ENCODE measurements around the gene ANKFY1.

The ANKFY1 gene

DNA sequence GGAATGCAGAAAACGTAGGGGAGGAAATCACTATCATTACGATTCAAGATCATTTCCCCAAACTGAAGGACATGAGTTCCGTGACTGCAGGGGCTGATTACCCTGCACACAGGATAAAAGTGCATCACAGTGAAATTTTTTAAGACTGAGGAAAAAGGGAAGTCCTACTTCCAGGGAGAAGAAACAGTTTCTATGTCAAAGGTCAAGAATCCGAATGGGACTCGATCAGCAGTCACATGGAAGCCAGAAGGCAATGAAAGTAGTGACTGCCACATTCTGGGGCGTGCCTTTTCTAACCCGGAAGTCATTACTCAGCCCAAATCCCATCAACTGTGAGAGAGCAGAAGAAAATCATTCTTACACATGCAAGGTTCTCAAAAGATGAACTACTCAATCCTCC, 133.1 kb downstream of the ANKFY1 start:
- H3K36me3 ChIP-seq = no peaks in the 10 kb centered on the region

DNA sequence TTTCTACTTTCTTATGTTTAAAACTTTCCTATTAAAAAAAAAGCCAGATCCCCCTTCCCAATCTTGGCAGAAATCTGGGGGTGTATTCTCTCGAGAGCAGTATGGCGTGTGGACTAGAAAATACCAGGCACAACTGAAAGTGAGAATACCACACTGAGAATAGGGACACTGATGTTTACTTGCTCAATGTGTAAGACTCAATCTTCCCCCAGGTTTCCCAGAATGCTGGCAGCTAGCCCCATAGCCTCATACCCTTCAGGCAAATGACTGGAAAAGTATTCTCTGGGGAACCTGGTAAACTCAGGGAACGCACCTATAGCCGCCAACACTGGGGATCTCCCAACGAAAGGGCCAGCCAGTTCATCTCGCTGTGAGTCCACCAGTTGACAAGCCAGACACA, 136.2 kb downstream of the ANKFY1 start:
- Histone ChIP-seq H3K4me1 (no peaks in the 10 kb centered on the region), H3K9me3 (no peaks in the 10 kb centered on the region), H3K36me3 (no peaks in the 10 kb centered on the region), H3K27me3 (no peaks in the 10 kb centered on the region), H3K4me3 (ENCODE audit: low read depth, low read length) (no peak overlapping the region)
- DNase-seq = no peak
- TF ChIP-seq, protein P1, sequence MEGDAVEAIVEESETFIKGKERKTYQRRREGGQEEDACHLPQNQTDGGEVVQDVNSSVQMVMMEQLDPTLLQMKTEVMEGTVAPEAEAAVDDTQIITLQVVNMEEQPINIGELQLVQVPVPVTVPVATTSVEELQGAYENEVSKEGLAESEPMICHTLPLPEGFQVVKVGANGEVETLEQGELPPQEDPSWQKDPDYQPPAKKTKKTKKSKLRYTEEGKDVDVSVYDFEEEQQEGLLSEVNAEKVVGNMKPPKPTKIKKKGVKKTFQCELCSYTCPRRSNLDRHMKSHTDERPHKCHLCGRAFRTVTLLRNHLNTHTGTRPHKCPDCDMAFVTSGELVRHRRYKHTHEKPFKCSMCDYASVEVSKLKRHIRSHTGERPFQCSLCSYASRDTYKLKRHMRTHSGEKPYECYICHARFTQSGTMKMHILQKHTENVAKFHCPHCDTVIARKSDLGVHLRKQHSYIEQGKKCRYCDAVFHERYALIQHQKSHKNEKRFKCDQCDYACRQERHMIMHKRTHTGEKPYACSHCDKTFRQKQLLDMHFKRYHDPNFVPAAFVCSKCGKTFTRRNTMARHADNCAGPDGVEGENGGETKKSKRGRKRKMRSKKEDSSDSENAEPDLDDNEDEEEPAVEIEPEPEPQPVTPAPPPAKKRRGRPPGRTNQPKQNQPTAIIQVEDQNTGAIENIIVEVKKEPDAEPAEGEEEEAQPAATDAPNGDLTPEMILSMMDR (IDR thresholded peaks at IDR 0.05; ENCODE audit: low read depth, low read length) = no peak

More for the DNA sequence above, 133.1 kb downstream of the ANKFY1 start:
- H3K27me3 ChIP-seq = no peaks in the 10 kb centered on the region
- H3K4me3 ChIP-seq (ENCODE audit: low read depth, low read length) = no peak overlapping the region
- TF ChIP-seq, protein P1 (IDR thresholded peaks at IDR 0.05; ENCODE audit: low read depth, low read length) = no peak
- no peaks in the 10 kb centered on the region for H3K9me3 ChIP-seq
- no peaks in the 10 kb centered on the region for H3K4me1 ChIP-seq
- no peak for DNase-seq

DNA sequence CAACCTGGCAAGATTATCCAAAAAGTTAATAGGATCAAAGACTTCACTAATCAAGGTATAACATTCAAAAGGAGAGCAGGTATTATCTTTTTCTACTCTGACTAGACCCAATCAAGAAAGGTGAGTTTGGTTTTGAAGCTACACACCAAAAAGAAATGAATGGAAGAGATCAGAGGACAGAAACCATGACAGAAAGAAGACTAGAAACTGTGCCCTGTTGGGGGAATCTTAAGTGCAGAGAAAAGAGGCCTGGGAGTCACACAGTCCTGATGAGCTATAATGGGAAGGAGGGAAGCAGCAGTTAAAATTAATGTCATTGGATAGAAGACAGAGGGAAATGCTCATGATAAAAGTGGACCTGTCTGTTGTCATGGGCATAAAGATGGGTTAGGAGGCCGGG, 138.2 kb downstream of the ANKFY1 start:
- no peak overlapping the region for H3K4me3 ChIP-seq (ENCODE audit: low read depth, low read length)
- TF ChIP-seq, protein P1 (IDR thresholded peaks at IDR 0.05; ENCODE audit: low read depth, low read length) = no peak
- H3K27me3 ChIP-seq = no peaks in the 10 kb centered on the region
- no peaks in the 10 kb centered on the region for H3K4me1 ChIP-seq
- no peaks in the 10 kb centered on the region for H3K9me3 ChIP-seq
- no peaks in the 10 kb centered on the region for H3K36me3 ChIP-seq
- DNase-seq = no peak

DNA sequence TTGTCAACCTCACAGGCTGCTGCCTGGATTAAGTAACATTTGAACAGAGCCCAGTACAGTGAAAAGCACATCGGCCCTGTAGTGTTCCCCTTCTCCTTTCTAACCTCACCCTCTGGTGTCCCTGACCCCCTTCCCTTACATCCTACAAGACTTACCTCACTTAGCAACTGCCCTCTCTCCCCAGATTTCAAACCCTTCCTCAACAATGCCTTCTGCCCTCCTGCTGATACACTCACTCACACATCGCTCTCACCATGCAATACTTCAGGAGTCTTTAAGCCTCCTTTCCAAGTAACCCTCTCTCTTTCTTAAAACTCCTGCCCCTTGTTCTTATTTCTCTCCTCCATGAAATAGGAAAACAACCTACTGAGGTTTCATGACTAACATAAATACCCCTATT, 138.8 kb downstream of the ANKFY1 start:
- TF ChIP-seq, protein P1 (IDR thresholded peaks at IDR 0.05; ENCODE audit: low read depth, low read length) = no peak
- Histone ChIP-seq H3K9me3 (no peaks in the 10 kb centered on the region), H3K36me3 (no peaks in the 10 kb centered on the region), H3K4me3 (ENCODE audit: low read depth, low read length) (no peak overlapping the region), H3K27me3 (no peaks in the 10 kb centered on the region), H3K4me1 (no peaks in the 10 kb centered on the region)
- DNase-seq = no peak

DNA sequence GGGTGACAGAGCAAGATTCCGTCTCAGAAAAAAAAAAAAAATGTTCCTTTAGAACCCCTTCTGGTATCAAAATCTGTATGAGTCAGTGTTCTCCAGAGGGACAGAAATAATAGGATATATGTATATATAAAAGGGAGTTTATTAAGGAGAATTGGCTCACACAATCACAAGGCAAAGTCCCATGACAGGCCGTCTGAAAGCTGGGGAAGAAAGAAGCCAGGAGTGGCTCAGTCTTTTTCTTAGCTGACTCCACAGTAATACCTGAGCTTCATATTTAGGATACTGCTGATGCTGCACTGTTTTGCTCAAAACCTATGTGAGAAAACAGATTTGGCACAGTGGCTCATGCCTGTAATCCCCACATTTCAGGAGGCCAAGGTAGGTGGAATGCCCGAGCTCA, 143.4 kb downstream of the ANKFY1 start:
- Histone ChIP-seq H3K27me3 (no peaks in the 10 kb centered on the region), H3K4me1 (no peaks in the 10 kb centered on the region), H3K36me3 (peaks cover 3% of the 10 kb centered on the region; the same call in 1 of the 2 replicates), H3K4me3 (ENCODE audit: low read depth, low read length) (no peak overlapping the region), H3K9me3 (no peaks in the 10 kb centered on the region)
- DNase-seq = no peak
- TF ChIP-seq, protein P1 (IDR thresholded peaks at IDR 0.05; ENCODE audit: low read depth, low read length) = no peak

DNA sequence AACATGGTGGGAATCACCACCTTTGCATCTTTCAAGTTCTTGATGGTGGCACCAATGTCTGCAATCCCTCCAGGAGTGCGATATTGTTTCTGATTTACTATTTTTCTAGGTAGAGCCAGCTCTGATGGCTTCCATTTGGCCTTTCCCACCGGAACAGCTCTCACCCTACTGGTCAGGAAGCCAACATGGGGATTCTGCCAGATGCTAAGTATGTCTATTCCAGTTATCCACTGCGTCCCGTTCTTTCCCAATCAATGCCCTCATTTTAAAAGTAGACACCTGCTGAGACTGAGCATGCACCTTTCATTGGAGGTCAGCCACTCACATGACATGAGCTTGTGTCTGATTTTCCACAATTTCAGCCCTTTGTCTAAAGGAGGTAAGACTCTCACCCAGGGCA, 144.5 kb downstream of the ANKFY1 start:
- Histone ChIP-seq H3K4me1 (no peaks in the 10 kb centered on the region), H3K36me3 (peaks cover 3% of the 10 kb centered on the region; the same call in 1 of the 2 replicates), H3K9me3 (no peaks in the 10 kb centered on the region), H3K27me3 (no peaks in the 10 kb centered on the region), H3K4me3 (ENCODE audit: low read depth, low read length) (no peak overlapping the region)
- TF ChIP-seq, protein P1 (IDR thresholded peaks at IDR 0.05; ENCODE audit: low read depth, low read length) = no peak
- DNase-seq = no peak

All from BE2C (cell line).